DND-41 (cell line): ENCODE measurements around the gene SLC6A19.

ENCODE experiments used
- CTCF ChIP-seq: IDR thresholded peaks from 2 replicates; pipeline ENCODE4 v1.5.1; 2012; ENCODE audit warnings: borderline replicate concordance, low read length, moderate library complexity, mild to moderate bottlenecking; ENCODE audit not compliant: poor library complexity, severe bottlenecking; ENCODE audit errors: extremely low read depth
- EZH2 ChIP-seq: IDR thresholded peaks from 3 replicates; pipeline ENCODE4 v1.6.1; 2012; ENCODE audit warnings: borderline replicate concordance, low read depth, mild to moderate bottlenecking, moderate library complexity, low read length, inconsistent platforms; ENCODE audit not compliant: severe bottlenecking

GRCh38 chr5:1239505-1240251, 38.3 kb downstream of the SLC6A19 start:
- no peak for TF ChIP-seq CTCF
- no peak for TF ChIP-seq EZH2
